Dendritic cell treated with granulocyte-macrophage colony-stimulating factor and Interleukin-4, amounts not matched to agents 40 ng/mL and 50 ng/mL, for 4 days (primary cell): Measurements from ENCODE around the gene TPRKB.
A peak's percentile ranks its signal among the peaks of the same experiment; 100 is the strongest.
"Not testable (repeated sequence)": the region's sequence is repeated elsewhere in the genome, so short reads cannot be mapped to it uniquely, and the experiment has no call there.

Source experiments
- H3K27ac Mint-ChIP-seq: one replicate; pipeline ENCODE4 v1.8.0; 2022; ENCODE audit warnings: mild to moderate bottlenecking, mixed read lengths
- H3K27me3 Mint-ChIP-seq: one replicate; pipeline ENCODE4 v1.8.0; 2022; ENCODE audit warnings: mild to moderate bottlenecking, mixed read lengths
- H3K36me3 Mint-ChIP-seq: one replicate; pipeline ENCODE4 v1.8.0; 2022; ENCODE audit warnings: low read depth, mixed read lengths
- H3K4me1 Mint-ChIP-seq: one replicate; pipeline ENCODE4 v1.8.0; 2022; ENCODE audit warnings: low read depth, mixed read lengths
- H3K4me3 Mint-ChIP-seq: one replicate; pipeline ENCODE4 v1.8.0; 2022; ENCODE audit warnings: mild to moderate bottlenecking, moderate library complexity, mixed read lengths
- H3K9me3 Mint-ChIP-seq: one replicate; pipeline ENCODE4 v1.8.0; 2022; ENCODE audit warnings: mixed read lengths
- intact Hi-C: fragments of 100-400 bp; cut with micrococcal nuclease; formaldehyde crosslinking; loops from one replicate; pipeline ENCODE4 v1.15.0; 2022

Gene TPRKB

DNA sequence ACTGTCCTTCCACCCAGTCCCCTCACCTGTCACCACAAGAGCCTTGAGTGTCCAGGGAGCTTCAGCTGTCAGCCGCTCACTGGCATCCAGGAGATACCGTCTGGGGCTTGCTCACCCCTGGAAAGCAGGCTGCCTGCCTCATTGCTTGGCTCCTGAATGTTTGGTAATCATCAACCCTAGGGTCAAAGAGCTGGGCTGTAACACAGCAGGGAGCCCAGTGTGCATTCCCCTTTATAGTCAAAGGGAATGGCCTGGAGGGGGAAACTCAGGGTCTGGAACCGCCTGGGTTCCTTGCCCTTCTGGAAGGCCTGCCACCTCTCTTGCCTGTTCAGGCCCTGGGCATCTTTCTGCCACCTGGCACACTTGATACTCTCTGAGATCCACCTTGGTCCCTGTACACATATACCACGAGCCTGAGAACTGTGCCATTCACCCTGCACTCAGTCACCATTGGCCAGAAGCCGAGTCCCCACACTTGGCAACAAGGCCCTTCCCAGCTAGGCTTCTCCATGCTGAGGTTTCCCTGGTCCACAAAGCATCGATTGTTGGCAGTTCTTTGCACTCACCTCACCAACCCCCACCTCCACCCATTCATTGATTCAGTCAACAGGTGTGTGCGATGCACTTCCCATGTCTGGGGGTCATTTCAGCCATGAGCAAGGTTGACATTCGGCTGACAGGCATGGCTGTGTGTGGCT is 35.0 kb downstream of the TPRKB start:
- intact Hi-C loops: loop anchor here (5.0 kb wide), 1 partner anchor 35 kb away; the partner anchor contains the start of gene TPRKB
- no peak overlapping the region for H3K4me3 Mint-ChIP-seq
- peaks cover 72% of the 10 kb centered on the region for H3K4me1 Mint-ChIP-seq
- H3K27me3 Mint-ChIP-seq: peaks cover 3% of the 10 kb centered on the region
- H3K9me3 Mint-ChIP-seq: no peaks in the 10 kb centered on the region
- H3K36me3 Mint-ChIP-seq: no peaks in the 10 kb centered on the region
- peak overlapping the region; percentile 86 for H3K27ac Mint-ChIP-seq

DNA sequence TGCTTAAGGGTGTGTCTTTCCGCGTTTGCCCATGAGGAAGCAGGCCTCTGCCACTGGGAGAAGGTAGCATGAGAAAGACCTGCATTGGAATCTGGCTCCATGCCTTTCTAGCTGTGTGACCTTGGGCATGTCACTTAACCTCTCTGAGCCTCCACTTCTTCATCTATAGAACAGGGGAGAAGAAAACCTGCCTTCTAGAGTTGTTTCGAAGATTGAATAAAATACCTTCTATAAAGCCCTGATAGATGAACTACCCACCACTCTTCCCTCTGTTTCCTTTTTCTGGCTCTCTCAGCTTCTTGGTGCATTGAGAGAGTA is 35.7 kb downstream of the TPRKB start:
- H3K27ac Mint-ChIP-seq: peak overlapping the region; percentile 86
- H3K4me1 Mint-ChIP-seq: peaks cover 72% of the 10 kb centered on the region
- not testable (repeated sequence) for H3K36me3 Mint-ChIP-seq, H3K9me3 Mint-ChIP-seq, H3K27me3 Mint-ChIP-seq
- peak overlapping the region; percentile 51 for H3K4me3 Mint-ChIP-seq
- intact Hi-C loops: loop anchor here (5.0 kb wide), 1 partner anchor 36 kb away; the partner anchor contains the start of gene TPRKB

DNA sequence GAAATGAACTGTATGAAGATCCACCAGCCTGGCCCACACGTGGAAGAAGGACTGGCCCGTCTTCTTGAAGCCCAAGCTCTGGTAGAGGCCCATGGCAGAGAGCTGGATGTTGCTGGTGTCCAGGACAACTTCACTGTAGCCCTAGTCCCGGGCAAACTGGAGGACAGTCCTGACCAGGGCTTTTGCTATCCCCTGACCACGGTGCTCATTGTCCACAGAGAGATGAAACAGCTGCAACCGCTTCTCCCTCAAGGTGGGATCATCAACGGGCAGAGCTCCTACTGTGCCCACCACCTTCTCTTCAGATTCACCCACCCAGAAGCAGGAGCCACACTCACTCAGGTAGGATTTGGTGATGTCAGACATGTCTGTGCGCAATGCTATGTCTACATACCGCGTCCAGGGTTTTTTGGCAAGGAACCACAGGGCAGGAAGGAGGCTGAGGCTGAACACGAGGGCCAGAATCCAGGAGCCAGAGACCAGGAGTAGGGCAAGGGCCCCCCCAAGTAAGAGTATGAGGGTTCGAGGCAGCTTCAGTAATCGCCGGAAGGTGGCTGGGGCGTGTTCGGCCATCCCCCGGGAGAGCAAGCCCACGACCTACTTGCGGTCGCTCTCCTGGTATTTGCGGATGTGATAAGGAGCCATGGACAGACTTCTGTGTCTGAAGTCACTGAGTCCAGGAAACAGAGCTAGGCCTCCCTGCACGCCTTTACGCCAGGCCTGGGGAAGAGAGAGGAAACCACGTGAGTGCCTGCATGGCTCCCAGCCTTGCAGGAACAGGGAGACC is 36.3 kb downstream of the TPRKB start:
- H3K36me3 Mint-ChIP-seq: no peaks in the 10 kb centered on the region
- peak overlapping the region; percentile 86 for H3K27ac Mint-ChIP-seq
- H3K27me3 Mint-ChIP-seq: peaks cover 3% of the 10 kb centered on the region
- no peaks in the 10 kb centered on the region for H3K9me3 Mint-ChIP-seq
- H3K4me3 Mint-ChIP-seq: peak overlapping the region; percentile 51
- peaks cover 72% of the 10 kb centered on the region for H3K4me1 Mint-ChIP-seq
- intact Hi-C loops: loop anchor here (5.0 kb wide), 1 partner anchor 36 kb away; the partner anchor contains the start of gene TPRKB

DNA sequence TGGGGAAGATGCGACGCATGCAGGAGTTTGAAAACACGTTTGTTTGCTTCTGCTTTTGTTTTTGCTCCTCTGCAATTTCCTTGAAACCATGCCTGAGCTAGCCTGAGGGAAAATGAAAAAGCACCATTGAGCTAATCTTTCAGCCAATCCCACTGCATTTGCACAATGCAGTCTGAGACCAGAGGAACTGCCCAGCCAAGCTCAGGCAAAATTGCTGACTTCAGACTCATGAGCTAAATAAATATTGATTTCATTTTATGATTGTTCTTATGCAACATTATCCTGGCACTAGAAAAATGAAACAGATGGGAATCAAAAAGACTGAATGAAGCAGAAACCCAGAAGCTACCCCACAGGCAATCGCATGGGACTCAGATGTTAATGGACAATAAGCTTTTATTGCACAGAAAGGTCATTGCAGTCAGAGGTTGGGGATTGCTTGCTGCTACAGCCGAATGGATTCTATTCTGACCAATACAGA is 37.0 kb downstream of the TPRKB start:
- Mint-ChIP-seq H3K27me3 (peaks cover 3% of the 10 kb centered on the region), H3K4me3 (peak overlapping the region; percentile 51), H3K27ac (peak overlapping the region; percentile 86), H3K4me1 (peaks cover 65% of the 10 kb centered on the region), H3K9me3 (no peaks in the 10 kb centered on the region), H3K36me3 (no peaks in the 10 kb centered on the region)
- intact Hi-C loops: loop anchor here (5.0 kb wide), 1 partner anchor 37 kb away; the partner anchor contains the start of gene TPRKB

DNA sequence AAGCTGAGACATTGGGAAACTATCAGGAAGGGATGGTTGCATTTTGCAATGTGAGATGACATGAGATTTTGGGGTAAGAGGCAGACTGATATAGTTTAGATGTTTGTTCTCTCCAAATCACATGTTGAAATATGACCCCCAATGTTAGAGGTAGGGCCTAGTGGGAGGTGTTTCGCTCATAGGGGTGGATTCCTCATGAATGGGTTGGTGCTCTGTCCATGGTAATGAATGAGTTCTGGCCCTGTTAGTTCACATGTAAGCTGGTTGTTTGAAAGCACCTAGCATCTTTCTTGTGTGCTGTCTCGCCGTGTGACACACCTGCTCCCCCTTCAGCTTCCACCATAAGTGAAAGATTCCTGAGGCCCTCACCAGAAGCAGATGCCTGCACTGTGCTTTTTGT is 37.7 kb downstream of the TPRKB start:
- Mint-ChIP-seq H3K36me3 (no peaks in the 10 kb centered on the region), H3K4me3 (no peak overlapping the region), H3K4me1 (peaks cover 58% of the 10 kb centered on the region), H3K27me3 (peaks cover 1% of the 10 kb centered on the region), H3K27ac (peak overlapping the region; percentile 86), H3K9me3 (no peaks in the 10 kb centered on the region)
- intact Hi-C loops: no loop called here

DNA sequence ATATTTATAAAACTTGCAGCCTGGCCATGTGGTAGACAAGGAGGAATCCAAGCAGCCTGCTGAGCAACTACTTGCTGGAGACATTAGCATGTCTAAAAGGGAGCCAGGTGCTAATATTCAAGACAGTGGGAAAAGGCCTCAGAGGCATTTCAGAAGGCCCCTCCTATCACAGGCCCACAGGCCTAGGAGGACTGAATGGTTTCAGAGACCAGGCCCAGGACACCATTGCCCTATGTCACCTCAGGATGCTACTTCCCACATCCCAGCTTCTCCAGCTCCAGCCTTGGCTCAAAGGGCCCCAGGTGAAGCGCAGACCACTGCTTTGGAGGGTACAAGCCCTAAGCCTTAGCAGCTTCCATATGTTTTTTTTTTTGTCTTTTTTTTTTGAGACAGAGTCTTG is 39.0 kb downstream of the TPRKB start:
- H3K36me3 Mint-ChIP-seq: no peaks in the 10 kb centered on the region
- H3K27me3 Mint-ChIP-seq: peaks cover 1% of the 10 kb centered on the region
- no peak overlapping the region for H3K4me3 Mint-ChIP-seq
- H3K27ac Mint-ChIP-seq: no peak overlapping the region
- H3K9me3 Mint-ChIP-seq: no peaks in the 10 kb centered on the region
- H3K4me1 Mint-ChIP-seq: peaks cover 44% of the 10 kb centered on the region
- intact Hi-C loops: no loop called here

DNA sequence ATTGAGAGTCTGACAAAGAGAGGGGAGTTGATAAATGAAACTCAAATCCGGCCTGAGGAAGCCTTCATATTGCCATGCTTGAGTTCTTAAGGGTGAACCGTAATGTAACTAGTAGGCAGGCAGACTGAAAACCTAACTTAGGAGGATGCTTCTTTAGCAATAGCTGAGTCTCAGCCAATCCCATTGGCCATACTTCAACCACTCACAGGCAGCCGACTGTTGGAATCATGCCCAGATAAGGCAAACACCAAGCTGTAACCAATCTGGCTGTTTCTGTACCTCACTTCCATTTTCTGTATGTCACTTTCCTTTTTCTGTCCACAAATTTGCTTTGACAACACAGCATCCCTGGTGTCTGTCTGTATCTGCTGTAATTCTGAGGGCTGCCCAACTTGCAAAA is 39.5 kb downstream of the TPRKB start:
- Mint-ChIP-seq H3K27me3 (peaks cover 1% of the 10 kb centered on the region), H3K4me3 (no peak overlapping the region), H3K27ac (no peak overlapping the region), H3K9me3 (no peaks in the 10 kb centered on the region), H3K36me3 (no peaks in the 10 kb centered on the region), H3K4me1 (peaks cover 40% of the 10 kb centered on the region)
- intact Hi-C loops: no loop called here

DNA sequence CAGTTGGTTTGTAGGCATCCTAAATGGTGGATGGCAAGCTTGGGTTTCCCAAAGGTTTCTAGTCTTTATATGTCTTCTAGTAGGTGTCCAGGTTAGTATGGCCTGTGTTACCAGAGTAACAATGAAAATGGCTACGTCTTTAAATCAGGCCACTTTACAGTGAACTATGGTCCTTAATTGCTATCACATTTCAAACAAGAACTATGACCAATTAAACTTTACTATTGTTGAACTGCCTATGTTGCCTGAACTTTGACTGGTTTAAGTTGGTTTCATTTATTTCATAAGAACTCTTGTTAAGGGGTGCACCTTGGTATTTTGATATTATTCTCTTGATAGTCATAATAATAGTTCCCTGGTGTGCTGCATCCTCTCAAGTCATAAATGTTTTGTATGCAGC is 40.2 kb downstream of the TPRKB start:
- H3K4me3 Mint-ChIP-seq, H3K27me3 Mint-ChIP-seq, H3K27ac Mint-ChIP-seq, H3K36me3 Mint-ChIP-seq, intact Hi-C loops, H3K9me3 Mint-ChIP-seq: not testable (repeated sequence)
- H3K4me1 Mint-ChIP-seq: peaks cover 33% of the 10 kb centered on the region

DNA sequence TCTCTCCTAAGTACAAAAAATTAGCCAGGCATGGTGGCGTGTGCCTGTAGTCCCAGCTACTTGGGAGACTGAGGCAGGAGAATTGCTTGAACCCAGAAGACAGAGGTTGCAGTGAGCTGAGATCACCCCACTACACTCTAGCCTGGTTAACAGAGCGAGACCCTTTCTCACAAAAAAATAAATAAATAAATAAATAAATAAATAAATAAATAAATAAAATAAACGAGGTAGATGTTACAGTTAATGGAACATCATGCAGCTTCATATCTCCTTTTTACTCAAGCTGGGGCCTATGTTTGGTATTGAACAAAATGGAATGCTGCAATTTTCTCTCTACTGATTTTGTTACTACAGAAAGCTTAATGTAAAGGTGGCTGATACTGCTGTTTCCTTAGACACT is 40.6 kb downstream of the TPRKB start:
- H3K27ac Mint-ChIP-seq, H3K36me3 Mint-ChIP-seq, intact Hi-C loops, H3K4me3 Mint-ChIP-seq, H3K9me3 Mint-ChIP-seq, H3K27me3 Mint-ChIP-seq: not testable (repeated sequence)
- H3K4me1 Mint-ChIP-seq: peaks cover 29% of the 10 kb centered on the region

DNA sequence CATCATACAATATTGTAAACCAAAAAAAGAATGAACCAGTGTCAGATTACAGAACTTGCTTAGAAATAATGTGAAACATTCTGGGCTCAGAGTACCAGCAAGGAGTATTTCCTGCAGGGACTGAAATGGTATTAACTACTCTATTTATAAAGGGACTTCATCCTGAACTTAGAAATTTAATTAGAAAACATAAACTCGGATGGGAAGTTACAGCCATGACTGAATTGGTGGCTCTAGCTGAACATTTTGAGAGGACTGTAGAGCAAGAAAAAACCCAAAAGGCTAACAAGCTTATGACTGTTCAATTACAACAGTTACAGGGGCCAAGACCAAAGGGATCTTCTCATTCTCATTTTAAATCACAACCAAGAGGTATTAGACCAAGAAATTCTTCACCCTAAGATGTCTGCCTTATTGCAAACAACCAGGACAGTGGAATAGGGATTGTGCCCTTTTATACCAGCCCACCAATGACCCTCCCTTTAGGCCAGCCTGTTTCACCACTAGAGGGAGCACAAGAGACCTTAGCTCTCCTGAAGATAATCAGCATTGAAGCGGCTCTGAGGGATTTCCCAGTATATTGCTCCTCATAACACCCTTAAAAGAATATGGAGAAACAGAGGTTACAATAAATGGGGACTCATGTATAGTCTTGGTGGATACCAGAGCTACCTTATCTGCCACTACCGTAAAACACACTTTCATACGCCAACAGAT is 46.6 kb downstream of the TPRKB start:
- H3K27me3 Mint-ChIP-seq, H3K36me3 Mint-ChIP-seq, H3K4me3 Mint-ChIP-seq, H3K27ac Mint-ChIP-seq, H3K9me3 Mint-ChIP-seq, intact Hi-C loops: not testable (repeated sequence)
- peaks cover 12% of the 10 kb centered on the region for H3K4me1 Mint-ChIP-seq

DNA sequence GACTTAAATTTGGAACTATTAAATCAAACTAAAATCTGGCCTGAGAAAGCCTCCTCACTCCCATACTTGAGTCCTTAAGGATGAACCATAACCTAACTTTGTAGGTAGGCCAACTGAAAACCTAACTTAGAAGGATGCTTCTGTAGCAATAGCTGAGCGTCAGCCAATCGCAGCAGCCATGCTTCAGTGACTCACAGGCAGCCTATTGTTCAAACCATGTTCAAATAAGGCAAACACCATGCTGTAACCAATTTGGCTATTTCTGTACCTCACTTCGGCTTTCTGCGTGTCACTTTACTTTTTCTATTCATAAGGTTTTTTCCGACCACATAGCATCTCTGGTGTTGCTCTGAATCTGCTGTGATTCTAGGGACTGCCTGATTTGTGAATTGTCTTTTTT is 48.7 kb downstream of the TPRKB start:
- H3K27me3 Mint-ChIP-seq, H3K36me3 Mint-ChIP-seq, H3K27ac Mint-ChIP-seq, H3K9me3 Mint-ChIP-seq, H3K4me3 Mint-ChIP-seq: not testable (repeated sequence)
- H3K4me1 Mint-ChIP-seq: peaks cover 12% of the 10 kb centered on the region
- intact Hi-C loops: loop anchor here (10.0 kb wide), 1 partner anchor 46 kb away; the partner anchor contains the start of gene TPRKB

DNA sequence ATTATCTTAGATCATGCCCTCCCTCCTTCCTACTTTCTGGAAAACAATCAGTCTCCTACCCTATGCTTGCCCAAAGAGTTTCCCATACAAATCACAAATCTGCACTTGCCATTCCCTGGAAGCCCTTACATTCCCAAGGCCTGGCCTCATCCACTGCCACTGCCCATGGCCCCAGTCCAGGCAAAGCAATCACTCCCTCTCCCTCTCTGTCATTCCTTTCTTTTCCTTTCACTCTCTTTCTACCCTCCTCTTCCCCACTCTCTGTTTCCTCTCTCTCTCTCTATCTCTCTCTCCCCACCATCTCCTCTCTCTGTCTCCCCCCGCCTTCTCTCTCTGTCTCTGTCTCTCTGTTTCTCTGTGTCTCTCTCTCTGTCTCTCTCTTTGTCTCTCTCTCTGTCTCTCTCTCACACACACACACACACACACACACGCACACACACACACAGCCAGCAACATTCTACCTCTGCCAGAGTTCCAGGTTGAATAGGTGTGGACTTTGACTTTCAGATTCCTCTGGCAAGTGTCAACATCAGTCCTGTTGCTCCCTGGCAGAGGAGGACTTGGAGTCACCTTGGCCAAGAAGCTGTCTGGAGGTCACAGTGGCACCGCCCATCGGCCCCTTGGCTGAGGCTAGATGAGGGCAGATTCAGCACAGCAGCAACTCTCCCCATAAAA is 51.2 kb downstream of the TPRKB start:
- Mint-ChIP-seq H3K4me3 (no peak overlapping the region), H3K27ac (peak overlapping the region; percentile 9), H3K4me1 (peaks cover 12% of the 10 kb centered on the region), H3K9me3 (no peaks in the 10 kb centered on the region), H3K27me3 (peaks cover 3% of the 10 kb centered on the region), H3K36me3 (no peaks in the 10 kb centered on the region)
- intact Hi-C loops: loop anchor here (10.0 kb wide), 1 partner anchor 49 kb away; the partner anchor contains the start of gene TPRKB

DNA sequence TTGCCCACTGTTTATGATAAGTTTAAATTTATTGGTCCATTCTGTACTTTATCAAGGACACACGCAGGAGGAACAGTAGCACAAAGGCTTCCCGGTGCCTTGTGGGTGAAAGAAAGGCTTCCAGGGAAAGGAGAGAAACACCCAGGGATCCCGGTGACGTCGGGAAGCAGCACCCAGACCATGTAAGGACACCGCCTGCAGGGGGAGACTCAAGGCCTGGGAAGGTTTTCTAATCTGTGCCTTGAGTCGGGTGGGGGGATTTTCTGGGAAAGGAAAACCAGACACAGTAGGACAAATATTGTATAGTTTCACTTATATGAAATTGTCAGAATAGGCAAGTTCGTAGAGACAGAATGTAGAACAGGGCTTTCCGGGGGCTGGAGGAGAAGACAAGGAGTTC is 52.2 kb downstream of the TPRKB start:
- not testable (repeated sequence) for H3K36me3 Mint-ChIP-seq, H3K9me3 Mint-ChIP-seq, H3K27ac Mint-ChIP-seq, H3K4me3 Mint-ChIP-seq, H3K27me3 Mint-ChIP-seq
- intact Hi-C loops: loop anchor here (10.0 kb wide), 1 partner anchor 50 kb away; the partner anchor contains the start of gene TPRKB
- H3K4me1 Mint-ChIP-seq: peaks cover 12% of the 10 kb centered on the region
